Epithelial cell of alveolus of lung (primary cell): ENCODE data around the gene CHRD. TPM values are rescaled to one million over a fixed set of nuclear protein-coding genes. Genes with fewer than 3 reads are reported as not detected.

ENCODE experiments used
- total RNA-seq: library from RNA; depleted of rRNA; stranded (reverse); fragments of >200 nt; gene quantifications from 2 replicates; pipeline ENCODE4 v1.2.1, GENCODE V29; 2015

CHRD gene
- total RNA-seq: 0.52 and 18.3 TPM in 2 replicates

DNA sequence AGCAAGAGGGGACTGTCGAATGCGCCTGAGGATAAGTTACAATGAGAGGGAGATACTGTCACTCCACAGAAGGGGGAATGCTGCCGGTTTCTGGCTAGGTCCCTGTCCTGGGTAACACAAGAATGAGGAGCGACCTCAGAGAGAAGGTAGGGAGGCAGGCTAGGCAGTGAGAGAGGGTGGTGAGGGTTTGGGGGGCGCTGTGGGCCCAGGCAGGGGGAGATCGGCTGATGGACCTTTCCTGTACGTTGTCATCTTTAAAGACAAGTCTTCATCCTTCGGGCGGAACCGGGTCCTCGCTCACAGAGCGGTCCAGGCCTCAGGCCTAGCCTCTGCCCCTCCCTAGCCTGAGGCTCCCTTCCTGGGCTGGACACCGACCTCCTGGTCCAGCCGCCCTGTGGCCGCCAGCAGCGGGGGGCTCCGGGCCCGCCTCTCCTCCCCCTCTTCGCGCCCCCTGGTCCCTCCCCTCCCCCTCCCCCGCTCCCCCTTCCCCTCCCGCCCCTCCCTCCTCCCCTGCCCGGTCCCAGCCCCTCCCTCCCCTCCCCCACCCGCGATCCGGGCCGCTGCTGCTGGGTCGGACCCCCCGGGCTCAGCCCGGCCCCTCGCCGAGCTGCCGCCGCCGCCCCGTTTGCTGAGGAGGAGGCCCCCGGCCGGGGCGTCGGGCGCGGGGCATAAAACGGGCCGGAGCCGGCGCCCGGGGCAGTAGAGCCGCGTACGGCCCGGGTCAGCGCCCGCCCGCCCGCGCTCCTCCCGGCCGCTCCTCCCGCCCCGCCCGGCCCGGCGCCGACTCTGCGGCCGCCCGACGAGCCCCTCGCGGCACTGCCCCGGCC, at the start of gene CHRD:
Gene CHRD, plus strand, starts transcription at position 697 of the 827 bp plus-strand sequence. CDS start 265 bp downstream, outside the sequence.

DNA sequence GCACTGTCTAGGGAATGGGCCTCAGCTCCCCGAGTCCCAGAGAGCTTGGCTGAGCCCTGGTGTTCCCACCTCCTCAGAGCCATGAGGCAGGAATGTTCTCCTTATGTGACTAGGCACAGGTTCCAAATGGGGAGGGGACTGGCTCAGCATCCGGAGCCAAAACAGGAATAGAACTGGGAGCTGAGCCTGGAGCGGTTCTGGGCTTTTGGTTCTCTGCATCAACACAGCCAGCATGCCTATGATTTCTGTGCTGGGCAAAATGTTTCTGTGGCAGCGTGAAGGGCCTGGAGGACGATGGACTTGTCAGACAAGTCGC, 42.5 kb upstream of the CHRD start, which contains the start of gene FAM131A:
Gene FAM131A, plus strand, starts transcription at position 202 of the 316 bp plus-strand sequence. Its CDS starts 31 bp downstream, at position 233.

DNA sequence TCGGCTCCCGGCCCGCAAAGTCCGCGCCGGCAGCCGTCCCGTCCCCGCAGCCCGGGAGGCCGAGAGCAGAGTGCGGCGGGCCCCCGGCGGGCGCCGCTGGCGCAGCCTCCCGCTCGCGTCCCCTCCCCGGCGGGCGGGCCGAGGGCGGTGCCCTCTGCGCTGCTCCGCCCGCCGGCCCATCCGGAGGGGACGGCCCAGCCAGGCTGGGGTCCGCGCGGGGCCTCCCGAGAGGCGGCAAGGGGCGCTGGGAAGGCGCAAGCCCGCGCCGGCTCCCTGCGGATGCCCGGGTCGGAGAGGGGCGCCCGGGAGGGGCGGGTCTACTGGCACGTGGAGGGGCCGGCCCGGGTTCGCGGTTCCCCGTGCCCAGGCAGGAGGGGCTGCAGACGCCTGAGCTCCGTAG, 18.3 kb upstream of the CHRD start, which contains the start of the genes CLCN2 and POLR2H:
Gene CLCN2, minus strand, starts transcription at position 74 of the 400 bp plus-strand sequence. CDS start 126 bp downstream, outside the sequence.
Gene POLR2H, plus strand, starts transcription at position 179 of the 400 bp plus-strand sequence. CDS start 1,783 bp downstream, outside the sequence.

DNA sequence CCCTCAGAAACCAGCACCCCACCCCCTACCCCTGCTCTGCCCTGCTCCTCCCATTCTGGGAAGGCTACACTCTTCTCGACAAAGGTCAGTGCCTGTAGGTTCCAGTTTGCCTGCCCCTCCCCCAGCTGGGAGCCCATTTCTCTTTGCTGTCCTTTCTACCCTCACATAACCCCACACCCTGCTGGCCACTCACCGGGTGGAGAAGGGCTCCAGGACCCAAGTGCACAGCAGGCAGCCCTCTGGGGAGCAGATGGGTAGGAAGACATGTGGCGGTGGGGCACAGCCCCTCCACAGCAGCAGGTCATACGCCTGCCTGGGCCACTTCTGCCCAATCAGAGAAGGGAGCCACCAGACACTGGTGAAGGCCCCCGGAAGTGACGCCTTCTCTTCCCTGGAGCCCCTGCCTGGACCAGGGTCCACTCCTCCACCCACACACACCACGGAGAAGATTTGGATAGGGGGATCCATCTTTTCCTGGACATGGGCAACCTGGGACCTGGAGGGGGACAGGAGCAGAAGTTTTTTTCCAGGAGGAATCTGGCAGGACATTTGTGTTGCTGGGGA, 1.9 kb upstream of the CHRD start, which contains the start of gene THPO:
Gene THPO, minus strand, starts transcription at position 326 of the 564 bp plus-strand sequence. CDS start 1,948 bp downstream, outside the sequence.

Other genes with a start within 250 kb of the CHRD start
- 30.0 and 30.5 TPM in 2 replicates for gene EIF2B5, start 244.7 kb upstream of the CHRD start, total RNA-seq
- gene DVL3, start 224.7 kb upstream of the CHRD start, total RNA-seq: 34.3 and 63.8 TPM in 2 replicates
- 351 and 478 TPM in 2 replicates for gene AP2M1, start 205.2 kb upstream of the CHRD start, total RNA-seq
- 41.2 and 43.2 TPM in 2 replicates for gene ABCF3, start 193.9 kb upstream of the CHRD start, total RNA-seq
- not detected in 2 replicates for gene VWA5B2, start 150.5 kb upstream of the CHRD start, total RNA-seq
- 66.1 and 94.1 TPM in 2 replicates for gene ALG3, start 131.1 kb upstream of the CHRD start, total RNA-seq
- gene EEF1AKMT4, start 130.4 kb upstream of the CHRD start, total RNA-seq: 5.7 and 8.1 TPM in 2 replicates
- gene CAMK2N2, start 118.5 kb upstream of the CHRD start, total RNA-seq: 0.39 TPM in 1 of 2 replicates, not detected in the other
- not detected in 2 replicates for gene ECE2, start 104.0 kb upstream of the CHRD start, total RNA-seq
- gene PSMD2, start 80.8 kb upstream of the CHRD start, total RNA-seq: 189 and 548 TPM in 2 replicates
- gene EIF4G1, start 65.4 kb upstream of the CHRD start, total RNA-seq: 242 and 310 TPM in 2 replicates
- 17.3 and 35.3 TPM in 2 replicates for gene FAM131A, start 42.5 kb upstream of the CHRD start, total RNA-seq
- 1.7 and 6.5 TPM in 2 replicates for gene CLCN2, start 18.4 kb upstream of the CHRD start, total RNA-seq
- 75.5 and 110 TPM in 2 replicates for gene POLR2H, start 18.3 kb upstream of the CHRD start, total RNA-seq
- gene THPO, start 1.8 kb upstream of the CHRD start, total RNA-seq: 0.39 and 0.56 TPM in 2 replicates
- 0.39 and 7.7 TPM in 2 replicates for gene EPHB3, start 181.7 kb downstream of the CHRD start, total RNA-seq